Measurements from ENCODE around the gene BEGAIN. TPM values are rescaled to one million over a fixed set of nuclear protein-coding genes. Genes with fewer than 3 reads are reported as not detected.

Gene BEGAIN
- total and polyA plus RNA-seq, 9 of the 15 experiments (the other 6 are each of a cell fraction or from before 2014, with no cell fraction given) = 0.07 to 0.68 (median 0.55) TPM; not detected in 3

DNA sequence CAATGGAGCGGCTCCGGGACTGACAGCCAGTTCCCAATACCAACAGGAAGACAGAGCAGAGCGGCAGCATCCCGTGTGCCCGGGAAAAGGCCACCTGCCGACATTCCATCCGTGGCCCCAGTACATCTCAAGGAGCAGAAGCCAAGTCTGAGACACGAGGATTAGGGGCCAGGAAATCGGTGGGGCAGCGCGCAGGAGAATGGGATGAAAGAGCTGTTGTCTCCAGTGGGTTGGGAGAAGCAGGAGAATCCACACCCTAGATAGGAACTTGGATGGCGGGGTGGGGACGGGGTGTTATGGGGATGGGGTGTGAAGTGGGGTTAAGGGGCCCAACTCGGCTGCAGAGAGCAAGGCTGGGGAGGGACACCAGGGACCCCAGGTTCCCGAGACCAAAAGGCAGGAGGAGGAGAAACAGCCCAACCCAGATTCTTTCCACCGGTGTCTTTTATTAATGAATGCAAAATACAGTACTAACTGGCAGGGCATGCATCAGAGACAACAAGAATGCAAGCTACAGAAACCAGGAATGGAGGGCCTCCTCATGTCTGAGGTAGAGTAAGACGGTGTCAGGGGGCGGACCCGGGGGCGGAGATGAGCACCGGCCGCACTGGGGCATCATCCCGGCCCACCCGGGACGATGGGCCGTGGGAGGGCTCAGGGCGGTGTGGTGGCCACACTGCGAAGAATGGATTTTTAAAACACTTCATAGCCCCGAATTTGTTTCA, 50.3 kb downstream of the BEGAIN start (continued):
- TF ChIP-seq HOMEZ (CRISPR knock-in tag; IDR thresholded peaks at IDR 0.05) = no peak
- no peak for TF ChIP-seq ZNF24 (IDR thresholded peaks at IDR 0.05)
- no peak for TF ChIP-seq ZNF57 (CRISPR knock-in tag; IDR thresholded peaks at IDR 0.05)

DNA sequence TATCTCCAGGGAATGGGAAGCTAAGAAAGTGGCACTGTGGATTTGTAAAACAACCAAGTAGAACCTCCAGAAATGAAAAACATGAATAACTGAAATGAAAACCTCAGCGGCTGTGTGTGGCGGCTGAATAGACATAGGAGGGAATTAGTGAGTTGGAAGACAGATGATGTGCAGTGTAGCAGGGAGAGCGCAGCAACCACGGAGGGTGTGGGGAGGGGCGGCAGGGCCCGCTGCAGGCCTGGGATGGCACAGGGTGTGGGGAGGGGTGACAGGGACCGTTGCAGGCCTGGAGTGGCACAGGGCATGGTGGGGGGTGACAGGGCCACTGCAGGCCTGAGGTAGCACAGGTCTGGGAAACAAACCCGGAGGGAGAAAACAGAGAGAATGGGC, 51.1 kb downstream of the BEGAIN start:
- Histone ChIP-seq H3K9me1 (ENCODE audit: control insufficient read depth, insufficient read depth, low read length) (no peaks in the 10 kb centered on the region), H3K9me3 (replicated peaks; ENCODE audit: control insufficient read depth, insufficient read depth, low read depth, low read length) (no peaks in the 10 kb centered on the region), H3K4me2 (ENCODE audit: insufficient read depth, low read length) (no peak overlapping the region), H3K27me3 (ENCODE audit: control insufficient read depth in 2 of 2, insufficient read depth in 2 of 2, low read length in 2 of 2) (no peaks in the 10 kb centered on the region), H4K20me1 (replicated peaks; ENCODE audit: control insufficient read depth, insufficient read depth, low read length) (no peaks in the 10 kb centered on the region), H3K27ac (ENCODE audit: extremely low read depth, low read depth, low read length) (no peak overlapping the region), H3K4me1 (replicated peaks in 1 of 2; ENCODE audit: control insufficient read depth in 2 of 2, insufficient read depth in 2 of 2, low read length in 2 of 2) (peaks cover 0 to 34% of the 10 kb centered on the region in 2 experiments; a peak in 2 of 5 replicates), H3K79me2 (ENCODE audit: control insufficient read depth, insufficient read depth, low read length) (no peaks in the 10 kb centered on the region), H2AFZ (ENCODE audit: low read depth, low read length) (no peak overlapping the region), H3K36me3 (ENCODE audit: control insufficient read depth, insufficient read depth, low read length) (no peaks in the 10 kb centered on the region), H3K9ac (ENCODE audit: insufficient read depth in 1 of 2, low read depth in 2 of 2, low read length in 2 of 2) (no peak overlapping the region), H3K4me3 (no peak overlapping the region)
- in situ Hi-C loops (cut with MboI) (no loop called here), intact Hi-C loops (cut with micrococcal nuclease) (no loop called here)
- CTCF ChIA-PET (ENCODE audit: low intra/inter-chr PET ratio) = no interaction called here
- POLR2A ChIA-PET = interaction anchor here (0.6 kb wide), 1 partner anchor 96 kb away, joined by 4 read pairs; no protein-coding TSS in a partner anchor
- TF ChIP-seq MAFG (tag; conservative IDR thresholded peaks at IDR 0.05) (no peak), FOXP4 (CRISPR knock-in tag; IDR thresholded peaks at IDR 0.05; ENCODE audit: borderline replicate concordance) (no peak), STAT5A (IDR thresholded peaks at IDR 0.05; ENCODE audit: borderline replicate concordance, low read length) (no peak), GTF3C2 (IDR thresholded peaks at IDR 0.05; ENCODE audit: borderline replicate concordance, extremely low read depth, insufficient read length) (no peak), FOXJ2 (tag; IDR thresholded peaks at IDR 0.05) (no peak), ZNF217 (CRISPR knock-in tag; IDR thresholded peaks at IDR 0.05) (no peak), RBM22 (IDR thresholded peaks at IDR 0.05; ENCODE audit: low read depth, low read length, poor library complexity, severe bottlenecking) (no peak), HNRNPH1 (optimal IDR thresholded peaks at IDR 0.05; ENCODE audit: low read depth, low read length) (no peak), TSC22D4 (tag; IDR thresholded peaks at IDR 0.05) (no peak), MTA1 (IDR thresholded peaks at IDR 0.05; ENCODE audit: borderline replicate concordance) (no peak)
- FAIRE-seq (no peak), DNase-seq (ENCODE audit: extremely low read depth in 1 of 4, low spot score in 3 of 4) (no peak), ATAC-seq (no peak)
- no TSS peak for BruUV-seq (replicated peaks)
- WGBS (ENCODE audit: insufficient coverage, low coverage, missing lambda C conversion rate) = 67% methylated on average over 6 of the region's 8 CpGs

Data from K562 (cell line).